HepG2 (cell line): ENCODE data around the gene DPH6. TPM values are rescaled to one million over a fixed set of nuclear protein-coding genes. Genes with fewer than 3 reads are reported as not detected.

Experiments
- ARNTL ChIP-seq: sonication (generic); formaldehyde crosslinking; IDR thresholded peaks from 2 replicates; pipeline ENCODE4 v1.4.0; 2020; ENCODE audit warnings: mild to moderate bottlenecking, missing genetic modification reagents
- BORCS8-MEF2B ChIP-seq: sonication (generic); formaldehyde crosslinking; IDR thresholded peaks from 2 replicates; pipeline ENCODE4 v1.8.0; 2022; ENCODE audit warnings: mild to moderate bottlenecking, missing genetic modification reagents
- DMAP1 ChIP-seq: IDR thresholded peaks from 2 replicates; pipeline ENCODE4 v1.6.1; 2016
- FOSL2 ChIP-seq: sonication (generic); formaldehyde crosslinking; IDR thresholded peaks from 2 replicates; pipeline ENCODE4 v1.4.0; 2020; ENCODE audit warnings: missing genetic modification reagents
- FOXP1 ChIP-seq, 2 experiments: fragments of 450-650 bp in 1 of 2; IDR thresholded peaks; 2 replicates each; pipeline ENCODE4 v1.6.1; 2017 to 2018; ENCODE audit warnings: antibody characterized with exemption in 1 of 2
- HDAC2 ChIP-seq: sonication (generic); formaldehyde crosslinking; IDR thresholded peaks from 2 replicates; pipeline ENCODE4 v1.4.0; 2020; ENCODE audit warnings: missing genetic modification reagents
- IKZF4 ChIP-seq: sonication (generic); formaldehyde crosslinking; IDR thresholded peaks from 2 replicates; pipeline ENCODE4 v1.5.1; 2020; ENCODE audit warnings: borderline replicate concordance, mild to moderate bottlenecking, low read depth, missing genetic modification reagents; ENCODE audit errors: not compliant biosample characterization
- KLF9 ChIP-seq: IDR thresholded peaks from 2 replicates; pipeline ENCODE4 v1.6.1; 2016; ENCODE audit warnings: low read depth
- MTF1 ChIP-seq: sonication (generic); formaldehyde crosslinking; IDR thresholded peaks from 2 replicates; pipeline ENCODE4 v1.5.0; 2020; ENCODE audit warnings: missing genetic modification reagents
- SP1 ChIP-seq, 2 experiments: fragments of 450-650 bp in 1 of 2; sonication (generic) in 1 of 2; formaldehyde crosslinking in 1 of 2; IDR thresholded peaks; 2 replicates each; pipeline versions ENCODE4 v1.4.0 to v1.6.1; 2016 to 2020; ENCODE audit warnings: missing genetic modification reagents in 1 of 2
- SRY ChIP-seq: sonication (generic); formaldehyde crosslinking; IDR thresholded peaks from 2 replicates; pipeline ENCODE4 v1.8.0; 2022; ENCODE audit warnings: mild to moderate bottlenecking, missing genetic modification reagents
- THAP9 ChIP-seq: sonication (generic); formaldehyde crosslinking; IDR thresholded peaks from 2 replicates; pipeline ENCODE4; 2020; ENCODE audit warnings: missing genetic modification reagents, mild to moderate bottlenecking, borderline replicate concordance
- ZFP36L2 ChIP-seq: sonication (generic); formaldehyde crosslinking; IDR thresholded peaks from 2 replicates; pipeline ENCODE4 v1.4.0; 2020; ENCODE audit warnings: missing genetic modification reagents
- ZFP62 ChIP-seq: sonication (generic); formaldehyde crosslinking; IDR thresholded peaks from 2 replicates; pipeline ENCODE4 v1.4.0; 2020; ENCODE audit warnings: missing genetic modification reagents
- ZMAT5 ChIP-seq: sonication (generic); formaldehyde crosslinking; IDR thresholded peaks from 2 replicates; pipeline ENCODE4 v1.5.0; 2020; ENCODE audit warnings: mild to moderate bottlenecking, low read depth, missing genetic modification reagents, borderline replicate concordance
- ZNF10 ChIP-seq: sonication (generic); formaldehyde crosslinking; IDR thresholded peaks from 2 replicates; pipeline ENCODE4 v1.4.0; 2020; ENCODE audit warnings: mild to moderate bottlenecking, low read depth, missing genetic modification reagents, borderline replicate concordance
- ZNF713 ChIP-seq: sonication (generic); formaldehyde crosslinking; IDR thresholded peaks from 2 replicates; pipeline ENCODE4 v1.4.0; 2020; ENCODE audit warnings: mild to moderate bottlenecking, missing genetic modification reagents
- ZNF772 ChIP-seq: sonication (generic); formaldehyde crosslinking; IDR thresholded peaks from 2 replicates; pipeline ENCODE4 v1.5.0; 2020; ENCODE audit warnings: mild to moderate bottlenecking, missing genetic modification reagents
- ZNF790 ChIP-seq: sonication (generic); formaldehyde crosslinking; IDR thresholded peaks from 2 replicates; pipeline ENCODE4 v1.8.0; 2022; ENCODE audit warnings: missing genetic modification reagents, mild to moderate bottlenecking, borderline replicate concordance
- polyA plus RNA-seq, 8 experiments: library from polyadenylated mRNA; depleted of rRNA in 3 of 8; stranded (reverse) in 7 of 8; unstranded in 1 of 8; fragments of >200 nt; fragmentation: Illumina TruSeq in 4 of 8; extraction: Trizol in 4 of 8; gene quantifications; 2 replicates each; pipeline versions ENCODE4 v1.2.1 to v1.2.3, GENCODE V29; 2011 to 2016; ENCODE audit warnings: low read depth in 4 of 8, missing spikeins in 1 of 8, mixed read lengths in 1 of 8; ENCODE audit not compliant: insufficient read depth in 1 of 8
- total RNA-seq, 5 experiments: library from RNA; depleted of rRNA; stranded (reverse); fragments of >200 nt; fragmentation: Illumina TruSeq; extraction: Trizol; gene quantifications; 2 replicates each; pipeline ENCODE4 v1.2.3, GENCODE V29; 2016; ENCODE audit warnings: low read depth in 1 of 5
- TF ChIP-seq, protein P1 (sequence below): sonication (generic); formaldehyde crosslinking; IDR thresholded peaks from 2 replicates; pipeline ENCODE4 v1.5.1; 2020; ENCODE audit warnings: mild to moderate bottlenecking, moderate library complexity, missing genetic modification reagents
- TF ChIP-seq, protein P2 (sequence below): sonication (generic); formaldehyde crosslinking; IDR thresholded peaks from 2 replicates; pipeline ENCODE4 v1.8.0; 2022; ENCODE audit warnings: mild to moderate bottlenecking, missing genetic modification reagents
- TF ChIP-seq, protein P3 (sequence below): sonication (generic); formaldehyde crosslinking; IDR thresholded peaks from 2 replicates; pipeline ENCODE4 v1.4.0; 2020; ENCODE audit warnings: mild to moderate bottlenecking, missing genetic modification reagents

DPH6 gene
- total and polyA plus RNA-seq, 2 of the 13 experiments (the other 11 are each of a cell fraction or from before 2014, with no cell fraction given), result 10.2 to 25.8 TPM

DNA sequence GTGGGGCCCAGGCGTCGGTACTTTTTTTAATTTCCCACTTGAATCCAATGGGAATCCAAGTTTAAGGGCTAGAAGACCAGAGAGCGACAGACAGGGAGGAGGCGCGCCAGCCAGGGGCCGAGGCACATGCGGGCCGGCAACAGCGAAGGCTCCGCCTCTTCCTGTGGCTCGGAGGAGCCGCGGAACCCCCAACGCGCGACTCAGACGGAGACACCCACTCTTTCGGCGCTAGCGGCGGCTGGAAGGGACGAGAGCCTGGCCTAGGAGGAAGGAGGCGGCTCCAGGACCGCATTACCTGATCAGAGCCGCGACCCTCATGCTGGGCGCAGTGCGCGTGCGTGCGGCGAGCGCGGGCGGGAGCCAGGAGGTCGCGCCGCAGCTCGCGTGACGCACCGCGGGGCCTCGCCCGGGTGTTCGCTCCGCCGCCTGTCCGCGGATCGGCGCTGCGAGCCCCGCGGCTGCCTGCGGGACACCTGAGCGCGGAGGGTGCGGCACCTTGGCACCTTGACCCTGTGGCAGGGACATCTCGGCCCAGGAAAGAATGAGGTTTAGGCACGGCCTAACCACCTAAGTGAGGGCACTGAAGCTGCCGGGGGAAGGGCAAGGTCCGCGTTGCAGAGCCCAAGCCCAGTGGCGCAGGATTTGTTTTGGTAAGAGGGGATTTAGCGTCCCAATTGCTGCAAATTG lies at the start of gene DPH6 (continued):
- TF ChIP-seq THAP9 (CRISPR knock-in tag) (no peak), FOXP1 (IDR thresholded peaks at IDR 0.05) (no peak), FOXP1 (CRISPR knock-in tag; IDR thresholded peaks at IDR 0.05) (no peak), KLF9 (CRISPR knock-in tag) (no peak), MTF1 (no peak), SRY (CRISPR knock-in tag) (peak; percentile 80), ZFP62 (no peak), ZFP36L2 (CRISPR knock-in tag) (peak; percentile 55; the same call in 1 of the 2 replicates), BORCS8-MEF2B (CRISPR knock-in tag) (peak; percentile 75), SP1 (IDR thresholded peaks at IDR 0.05) (no peak), SP1 (CRISPR knock-in tag; IDR thresholded peaks at IDR 0.05) (0 out of 2 replicates have a peak, but pooled peaks have one; percentile 28), ZNF713 (CRISPR knock-in tag) (no peak), ZNF790 (no peak), ZNF772 (CRISPR knock-in tag) (no peak; the same call in 1 of the 2 replicates), ZMAT5 (no peak), ZNF10 (CRISPR knock-in tag) (no peak), FOSL2 (no peak), HDAC2 (CRISPR knock-in tag) (0 out of 2 replicates have a peak, but pooled peaks have one; percentile 22), IKZF4 (CRISPR knock-in tag) (peak; percentile 94), DMAP1 (CRISPR knock-in tag) (peak; percentile 87), ARNTL (CRISPR knock-in tag) (peak; percentile 16; the same call in 1 of the 2 replicates)
- TF ChIP-seq, protein P1, sequence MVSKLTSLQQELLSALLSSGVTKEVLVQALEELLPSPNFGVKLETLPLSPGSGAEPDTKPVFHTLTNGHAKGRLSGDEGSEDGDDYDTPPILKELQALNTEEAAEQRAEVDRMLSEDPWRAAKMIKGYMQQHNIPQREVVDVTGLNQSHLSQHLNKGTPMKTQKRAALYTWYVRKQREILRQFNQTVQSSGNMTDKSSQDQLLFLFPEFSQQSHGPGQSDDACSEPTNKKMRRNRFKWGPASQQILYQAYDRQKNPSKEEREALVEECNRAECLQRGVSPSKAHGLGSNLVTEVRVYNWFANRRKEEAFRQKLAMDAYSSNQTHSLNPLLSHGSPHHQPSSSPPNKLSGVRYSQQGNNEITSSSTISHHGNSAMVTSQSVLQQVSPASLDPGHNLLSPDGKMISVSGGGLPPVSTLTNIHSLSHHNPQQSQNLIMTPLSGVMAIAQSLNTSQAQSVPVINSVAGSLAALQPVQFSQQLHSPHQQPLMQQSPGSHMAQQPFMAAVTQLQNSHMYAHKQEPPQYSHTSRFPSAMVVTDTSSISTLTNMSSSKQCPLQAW, result no peak
- TF ChIP-seq, protein P2, sequence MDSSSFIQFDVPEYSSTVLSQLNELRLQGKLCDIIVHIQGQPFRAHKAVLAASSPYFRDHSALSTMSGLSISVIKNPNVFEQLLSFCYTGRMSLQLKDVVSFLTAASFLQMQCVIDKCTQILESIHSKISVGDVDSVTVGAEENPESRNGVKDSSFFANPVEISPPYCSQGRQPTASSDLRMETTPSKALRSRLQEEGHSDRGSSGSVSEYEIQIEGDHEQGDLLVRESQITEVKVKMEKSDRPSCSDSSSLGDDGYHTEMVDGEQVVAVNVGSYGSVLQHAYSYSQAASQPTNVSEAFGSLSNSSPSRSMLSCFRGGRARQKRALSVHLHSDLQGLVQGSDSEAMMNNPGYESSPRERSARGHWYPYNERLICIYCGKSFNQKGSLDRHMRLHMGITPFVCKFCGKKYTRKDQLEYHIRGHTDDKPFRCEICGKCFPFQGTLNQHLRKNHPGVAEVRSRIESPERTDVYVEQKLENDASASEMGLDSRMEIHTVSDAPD (CRISPR knock-in tag), result peak; percentile 37; the same call in 1 of the 2 replicates
- TF ChIP-seq, protein P3, sequence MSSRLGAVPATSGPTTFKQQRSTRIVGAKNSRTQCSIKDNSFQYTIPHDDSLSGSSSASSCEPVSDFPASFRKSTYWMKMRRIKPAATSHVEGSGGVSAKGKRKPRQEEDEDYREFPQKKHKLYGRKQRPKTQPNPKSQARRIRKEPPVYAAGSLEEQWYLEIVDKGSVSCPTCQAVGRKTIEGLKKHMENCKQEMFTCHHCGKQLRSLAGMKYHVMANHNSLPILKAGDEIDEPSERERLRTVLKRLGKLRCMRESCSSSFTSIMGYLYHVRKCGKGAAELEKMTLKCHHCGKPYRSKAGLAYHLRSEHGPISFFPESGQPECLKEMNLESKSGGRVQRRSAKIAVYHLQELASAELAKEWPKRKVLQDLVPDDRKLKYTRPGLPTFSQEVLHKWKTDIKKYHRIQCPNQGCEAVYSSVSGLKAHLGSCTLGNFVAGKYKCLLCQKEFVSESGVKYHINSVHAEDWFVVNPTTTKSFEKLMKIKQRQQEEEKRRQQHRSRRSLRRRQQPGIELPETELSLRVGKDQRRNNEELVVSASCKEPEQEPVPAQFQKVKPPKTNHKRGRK, result no peak
